Astrocyte of the spinal cord (primary cell): ENCODE data around the gene CD2BP2.
"Not testable (repeated sequence)": the region's sequence is repeated elsewhere in the genome, so short reads cannot be mapped to it uniquely, and the experiment has no call there.

Experiments
- DNase-seq: peaks from one replicate; pipeline ENCODE4 v3.0.0; 2011; ENCODE audit warnings: low read depth, low spot score
- H3K4me3 ChIP-seq: 2 replicates; pipeline ENCODE4 v1.5.1; 2011; ENCODE audit warnings: low read depth, mild to moderate bottlenecking, low read length, moderate library complexity
- in situ Hi-C: cut with HindIII; loops from 2 replicates; pipeline ENCODE4 v1.10.0; 2017; ENCODE audit warnings: low sequenced_read_pairs
- TF ChIP-seq, protein P1 (sequence below): IDR thresholded peaks from 2 replicates; pipeline ENCODE4 v1.5.1; 2012; ENCODE audit warnings: low read depth, mild to moderate bottlenecking, low read length, inconsistent platforms

CD2BP2 gene

DNA sequence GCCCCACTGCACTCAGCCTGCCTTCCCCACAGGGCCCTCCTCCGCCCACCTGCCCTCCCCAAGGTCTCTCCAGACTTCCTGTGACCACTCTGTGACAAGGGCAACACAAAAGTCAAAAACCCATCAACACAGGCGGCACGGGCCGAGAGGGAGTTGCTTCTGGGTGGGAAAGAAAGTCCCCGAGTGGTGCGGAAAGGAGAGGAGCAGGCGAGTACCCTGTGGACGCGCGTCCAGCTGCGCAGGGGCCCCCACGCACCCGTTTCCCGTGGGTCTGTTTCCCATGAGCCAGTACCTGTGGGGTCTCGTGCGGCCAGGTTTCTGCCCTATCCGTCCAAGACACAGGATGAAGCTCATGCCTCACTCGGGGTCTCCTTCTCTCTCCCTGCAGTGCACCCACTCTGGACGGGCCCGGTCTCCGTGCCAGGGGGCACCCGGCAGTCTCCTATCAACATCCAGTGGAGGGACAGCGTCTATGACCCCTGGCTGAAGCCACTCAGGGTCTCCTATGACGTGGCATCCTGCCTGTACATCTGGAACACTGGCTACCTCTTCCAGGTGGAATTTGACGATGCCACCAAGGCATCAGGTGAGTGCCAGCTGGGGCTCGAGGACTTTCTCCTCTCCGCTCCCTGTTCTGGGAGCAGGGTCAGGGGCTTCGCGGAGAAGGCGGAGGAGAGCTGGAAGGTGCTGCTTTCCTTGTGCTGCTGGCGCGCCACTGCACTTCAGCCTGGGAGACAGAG lies 12.2 kb downstream of the CD2BP2 start:
- in situ Hi-C loops, result no loop called here

DNA sequence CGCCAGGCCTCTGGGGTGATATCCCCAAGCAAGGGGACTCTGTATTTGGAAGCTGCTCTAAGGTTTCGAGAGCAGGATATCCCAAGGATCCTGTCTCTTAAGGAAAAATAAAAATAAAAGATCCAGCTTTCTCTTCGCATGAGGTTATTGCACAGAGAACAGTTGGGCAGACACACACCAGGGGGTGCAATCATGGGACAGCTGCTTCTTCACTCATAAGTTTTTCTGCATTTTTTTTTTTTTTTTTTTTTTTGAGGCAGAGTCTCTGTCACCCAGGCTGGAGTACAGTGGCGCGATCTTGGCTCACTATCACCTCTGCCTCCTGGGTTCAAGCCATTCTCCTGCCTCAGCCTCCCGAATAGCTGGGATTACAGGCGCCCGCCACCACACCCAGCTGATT lies 13.1 kb downstream of the CD2BP2 start:
- H3K4me3 ChIP-seq, DNase-seq, in situ Hi-C loops: not testable (repeated sequence)

More for the DNA sequence above, 12.2 kb downstream of the CD2BP2 start:
- no peak for DNase-seq
- TF ChIP-seq, protein P1, sequence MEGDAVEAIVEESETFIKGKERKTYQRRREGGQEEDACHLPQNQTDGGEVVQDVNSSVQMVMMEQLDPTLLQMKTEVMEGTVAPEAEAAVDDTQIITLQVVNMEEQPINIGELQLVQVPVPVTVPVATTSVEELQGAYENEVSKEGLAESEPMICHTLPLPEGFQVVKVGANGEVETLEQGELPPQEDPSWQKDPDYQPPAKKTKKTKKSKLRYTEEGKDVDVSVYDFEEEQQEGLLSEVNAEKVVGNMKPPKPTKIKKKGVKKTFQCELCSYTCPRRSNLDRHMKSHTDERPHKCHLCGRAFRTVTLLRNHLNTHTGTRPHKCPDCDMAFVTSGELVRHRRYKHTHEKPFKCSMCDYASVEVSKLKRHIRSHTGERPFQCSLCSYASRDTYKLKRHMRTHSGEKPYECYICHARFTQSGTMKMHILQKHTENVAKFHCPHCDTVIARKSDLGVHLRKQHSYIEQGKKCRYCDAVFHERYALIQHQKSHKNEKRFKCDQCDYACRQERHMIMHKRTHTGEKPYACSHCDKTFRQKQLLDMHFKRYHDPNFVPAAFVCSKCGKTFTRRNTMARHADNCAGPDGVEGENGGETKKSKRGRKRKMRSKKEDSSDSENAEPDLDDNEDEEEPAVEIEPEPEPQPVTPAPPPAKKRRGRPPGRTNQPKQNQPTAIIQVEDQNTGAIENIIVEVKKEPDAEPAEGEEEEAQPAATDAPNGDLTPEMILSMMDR, result no peak
- no peak overlapping the region for H3K4me3 ChIP-seq

DNA sequence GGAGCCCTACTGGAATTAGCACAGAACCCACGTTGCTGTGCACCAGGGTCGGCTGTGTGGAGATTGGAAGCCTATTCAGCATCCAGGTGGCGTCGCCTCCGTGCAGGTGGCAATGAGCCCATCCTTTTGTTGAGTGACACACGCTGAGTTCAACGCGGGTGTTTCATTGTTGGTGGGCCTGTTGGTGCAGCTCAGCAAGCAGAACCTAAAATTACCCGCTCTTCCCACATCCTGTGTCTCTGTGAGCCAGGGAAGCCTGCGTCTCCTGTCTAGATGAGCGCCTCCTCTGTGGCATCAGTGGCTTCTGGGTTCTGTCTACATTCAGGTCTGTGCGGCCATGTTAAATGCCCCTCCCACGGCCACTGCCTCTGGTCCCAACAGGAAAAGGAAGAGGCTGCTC lies 14.5 kb downstream of the CD2BP2 start:
- DNase-seq, result no peak
- TF ChIP-seq, protein P1, result no peak
- in situ Hi-C loops, result no loop called here
- no peak overlapping the region for H3K4me3 ChIP-seq

DNA sequence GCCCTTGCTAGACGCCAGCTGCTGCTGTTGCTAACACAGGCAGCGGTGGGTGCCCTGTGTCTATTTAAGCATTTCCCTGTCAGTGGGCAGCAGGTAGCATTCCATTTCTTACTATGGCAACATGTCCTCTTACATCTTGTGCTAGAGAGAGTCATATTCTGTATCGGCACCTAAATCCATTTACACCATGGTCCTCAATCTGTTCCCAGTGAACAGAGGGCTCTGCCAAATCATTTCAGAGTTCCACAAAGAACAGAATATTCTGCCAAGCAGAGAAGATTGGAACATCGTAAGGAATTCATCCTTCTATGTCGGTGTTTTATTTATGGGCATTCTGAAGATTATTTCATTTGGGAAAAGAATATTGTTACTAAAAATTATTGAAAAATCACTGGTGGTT lies 16.4 kb downstream of the CD2BP2 start:
- DNase-seq, H3K4me3 ChIP-seq, in situ Hi-C loops: not testable (repeated sequence)

DNA sequence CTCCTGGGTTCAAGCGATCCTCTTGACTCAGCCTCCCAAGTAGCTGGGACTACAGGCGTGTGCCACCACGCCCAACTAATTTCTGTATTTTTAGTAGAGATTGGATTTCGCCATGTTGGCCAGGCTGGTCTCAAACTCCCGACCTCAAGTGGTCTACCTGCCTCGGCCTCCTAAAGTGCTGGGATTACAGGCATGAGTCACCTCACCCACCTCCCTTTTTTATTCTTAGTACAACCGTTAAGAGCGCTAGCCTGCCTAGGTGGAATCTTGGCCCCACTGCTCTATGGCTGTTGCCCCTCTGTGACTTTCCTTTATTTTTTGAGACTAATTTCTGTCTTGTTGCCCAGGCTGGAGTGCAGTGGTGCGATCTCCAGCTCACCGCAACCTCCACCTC lies 17.1 kb downstream of the CD2BP2 start:
- H3K4me3 ChIP-seq, in situ Hi-C loops: not testable (repeated sequence)

DNA sequence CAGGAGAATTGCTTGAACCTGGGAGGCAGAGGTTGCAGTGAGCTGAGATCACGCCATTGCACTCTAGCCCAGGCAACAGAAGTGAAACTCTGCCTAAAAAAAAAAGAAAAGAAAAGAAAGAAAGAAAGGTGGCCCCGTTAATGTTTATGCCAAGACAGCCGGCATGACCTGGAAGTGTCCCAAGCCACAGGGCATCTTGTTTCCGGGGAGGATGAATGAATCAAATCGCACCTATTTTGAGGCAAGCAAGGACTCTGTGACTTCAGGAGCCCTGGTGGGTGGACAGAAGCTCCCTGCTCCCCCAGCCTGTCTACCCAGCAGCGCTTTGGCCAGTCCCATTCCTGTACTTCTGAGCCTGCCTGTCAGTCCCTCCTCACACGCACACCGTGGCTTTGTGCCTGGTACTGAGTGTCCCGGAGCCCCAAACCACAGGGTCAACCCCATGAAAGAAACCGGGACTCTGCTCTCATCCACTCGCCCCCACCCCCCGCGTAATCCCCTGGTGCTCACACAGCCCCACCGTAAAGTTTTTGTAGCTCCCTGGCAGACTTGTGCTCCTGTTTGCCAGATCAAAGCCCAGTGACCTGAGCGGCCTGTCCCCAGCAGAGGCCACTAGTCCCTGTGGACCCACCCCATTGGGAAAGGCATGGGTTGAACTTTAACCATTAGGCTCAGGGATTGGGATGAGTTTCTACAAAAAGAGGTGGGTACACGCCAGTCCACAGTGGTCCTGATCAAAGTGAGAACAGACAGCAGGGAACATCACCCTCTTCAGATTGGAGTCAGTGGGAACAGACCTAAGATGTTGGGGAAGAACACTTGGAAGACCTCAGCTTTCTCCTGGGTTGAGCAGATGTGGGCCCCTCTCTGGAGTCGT lies 19.3 kb downstream of the CD2BP2 start:
- TF ChIP-seq, protein P1, result no peak
- in situ Hi-C loops, result no loop called here
- no peak for DNase-seq
- H3K4me3 ChIP-seq, result peak overlapping the region; percentile 44

More for the DNA sequence above, 17.1 kb downstream of the CD2BP2 start:
- DNase-seq, result not testable (repeated sequence)

DNA sequence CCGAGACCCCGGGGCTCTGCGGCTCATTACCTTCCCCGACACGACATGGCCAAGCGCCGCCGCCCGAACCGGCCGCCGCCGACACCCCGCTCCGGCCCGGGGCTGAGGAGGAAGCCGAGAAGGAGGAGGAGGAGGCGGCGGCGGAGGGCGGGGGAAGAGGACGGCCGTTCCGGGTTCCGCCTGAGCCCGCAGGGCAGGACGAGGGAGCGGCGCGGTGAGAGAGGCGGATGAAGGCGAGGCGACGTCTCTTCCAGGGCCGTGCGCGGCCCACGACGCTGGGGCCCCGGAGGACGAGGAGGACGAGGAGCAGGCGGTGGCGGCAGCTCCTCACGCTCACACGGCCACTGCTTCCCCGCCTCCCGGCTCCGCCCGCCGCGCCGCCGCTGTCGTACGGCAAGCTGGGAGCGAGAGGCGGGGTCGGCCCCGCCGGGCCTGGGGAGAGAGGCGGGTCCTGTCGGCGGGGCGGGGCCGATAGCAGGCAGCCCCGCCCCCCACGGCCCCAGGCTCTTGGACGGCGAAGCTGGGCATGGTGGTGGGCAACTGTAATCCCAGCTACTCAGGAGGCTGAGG lies 20.0 kb downstream of the CD2BP2 start:
- peak overlapping the region; percentile 55 for H3K4me3 ChIP-seq
- peak; percentile 78 for DNase-seq
- in situ Hi-C loops, result not testable (repeated sequence)

DNA sequence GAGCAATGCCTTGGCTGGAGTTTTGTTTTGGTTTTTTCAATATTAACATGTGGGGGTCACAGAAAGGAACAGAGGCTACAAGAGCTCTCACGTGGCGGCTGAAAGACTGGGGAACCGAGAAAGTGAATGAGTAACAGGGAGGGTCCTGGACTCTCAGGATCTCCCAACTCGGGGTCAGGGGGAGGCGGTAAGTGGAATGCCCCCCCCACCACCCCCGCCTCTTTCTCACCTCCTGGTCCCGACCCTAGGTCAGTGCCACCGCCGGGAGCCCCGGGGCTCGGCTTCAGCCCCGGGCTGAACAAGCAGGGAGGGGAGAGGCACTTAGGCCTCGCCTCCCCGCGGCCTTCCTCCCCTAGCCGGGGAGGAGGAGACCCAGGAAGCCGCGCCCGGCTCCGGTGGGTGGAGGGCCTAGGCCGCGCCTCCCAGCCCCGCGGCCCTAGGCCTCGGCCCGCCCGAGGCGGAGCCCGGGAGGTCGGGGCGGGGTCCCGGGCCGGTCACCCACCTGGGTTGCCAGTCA lies 20.6 kb downstream of the CD2BP2 start:
- peak; percentile 81 for DNase-seq
- in situ Hi-C loops, result not testable (repeated sequence)
- peak overlapping the region; percentile 56 for H3K4me3 ChIP-seq

DNA sequence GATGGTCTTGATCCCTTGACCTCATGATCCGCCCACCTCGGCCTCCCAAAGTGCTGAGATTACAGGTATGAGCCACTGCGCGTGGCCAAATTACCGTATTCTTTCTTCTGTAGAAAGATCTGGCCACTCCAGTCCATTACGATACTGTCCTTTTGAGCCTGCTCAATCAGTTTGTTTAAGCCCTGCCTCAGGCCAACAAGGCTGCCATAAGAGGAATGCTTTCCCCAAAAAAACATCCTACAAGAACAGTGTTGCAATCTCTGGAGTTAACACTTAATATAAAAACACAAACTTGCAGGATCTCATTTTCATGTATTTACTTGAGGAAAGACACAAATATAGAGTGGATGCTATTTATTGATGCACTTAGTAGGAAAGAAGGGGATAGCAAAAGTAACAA lies 30.9 kb downstream of the CD2BP2 start:
- in situ Hi-C loops, DNase-seq, H3K4me3 ChIP-seq: not testable (repeated sequence)

DNA sequence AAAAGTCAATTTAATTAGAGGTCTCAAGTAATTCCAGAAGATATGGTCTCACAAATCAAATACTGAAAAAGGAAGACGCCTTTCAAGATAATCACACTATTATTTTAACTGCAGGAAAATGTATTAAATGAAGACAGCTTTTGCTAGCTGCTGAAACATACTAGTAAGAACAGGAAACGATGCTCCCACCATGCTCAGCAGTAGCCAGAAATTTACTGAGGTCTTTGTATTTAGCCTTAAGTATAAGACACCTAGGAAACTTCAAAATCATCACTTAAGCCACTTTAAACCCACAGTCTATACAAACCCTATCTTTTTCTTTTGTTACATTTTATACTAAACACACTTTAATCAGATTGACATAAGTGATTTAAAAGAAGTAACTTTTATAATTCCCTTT lies 36.5 kb downstream of the CD2BP2 start:
- H3K4me3 ChIP-seq, DNase-seq, in situ Hi-C loops: not testable (repeated sequence)

DNA sequence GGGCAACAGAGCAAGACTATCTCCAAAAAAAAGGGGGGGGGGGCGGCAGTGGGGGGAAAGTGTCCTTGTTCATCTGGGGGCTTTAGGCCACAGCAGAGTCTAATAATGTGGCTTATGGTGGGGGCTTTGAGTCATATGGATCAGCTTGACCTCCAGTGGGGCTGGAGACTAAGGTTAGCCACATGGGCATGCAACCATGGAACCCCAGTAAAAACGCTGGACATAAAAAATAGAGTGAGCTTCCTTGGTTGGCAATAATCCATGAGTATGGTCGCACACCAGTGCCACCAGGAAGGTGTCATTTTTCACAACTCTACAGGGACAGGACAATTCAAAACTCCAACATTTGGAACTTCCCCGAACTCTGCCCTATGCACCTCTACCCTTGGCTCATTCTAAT lies 44.2 kb downstream of the CD2BP2 start:
- DNase-seq, H3K4me3 ChIP-seq, in situ Hi-C loops: not testable (repeated sequence)

DNA sequence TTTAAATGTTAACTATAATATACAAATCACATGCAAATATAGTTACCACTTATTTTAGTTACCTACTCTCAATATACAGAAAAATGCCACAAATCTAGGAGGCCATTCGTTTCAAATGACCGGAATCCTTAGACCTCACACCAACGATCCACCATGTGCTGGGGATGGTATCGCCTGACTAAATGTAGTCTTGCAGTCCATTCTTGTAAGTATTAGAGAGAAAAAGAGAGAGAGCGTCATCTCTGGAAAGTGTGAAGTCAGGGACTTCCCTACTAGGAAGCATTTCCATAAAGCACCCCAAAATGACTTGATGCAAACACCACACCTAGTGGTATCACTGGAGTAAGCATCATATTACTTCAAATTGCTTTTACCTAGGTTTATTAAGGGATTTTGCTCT lies 45.9 kb downstream of the CD2BP2 start:
- DNase-seq, H3K4me3 ChIP-seq, in situ Hi-C loops: not testable (repeated sequence)
